ENCODE data around the gene IL34. TPM values are rescaled to one million over a fixed set of nuclear protein-coding genes. Genes with fewer than 3 reads are reported as not detected.

Gene IL34
- total and polyA plus RNA-seq, 4 donors: 0.25 to 0.93 (median 0.42) TPM

DNA sequence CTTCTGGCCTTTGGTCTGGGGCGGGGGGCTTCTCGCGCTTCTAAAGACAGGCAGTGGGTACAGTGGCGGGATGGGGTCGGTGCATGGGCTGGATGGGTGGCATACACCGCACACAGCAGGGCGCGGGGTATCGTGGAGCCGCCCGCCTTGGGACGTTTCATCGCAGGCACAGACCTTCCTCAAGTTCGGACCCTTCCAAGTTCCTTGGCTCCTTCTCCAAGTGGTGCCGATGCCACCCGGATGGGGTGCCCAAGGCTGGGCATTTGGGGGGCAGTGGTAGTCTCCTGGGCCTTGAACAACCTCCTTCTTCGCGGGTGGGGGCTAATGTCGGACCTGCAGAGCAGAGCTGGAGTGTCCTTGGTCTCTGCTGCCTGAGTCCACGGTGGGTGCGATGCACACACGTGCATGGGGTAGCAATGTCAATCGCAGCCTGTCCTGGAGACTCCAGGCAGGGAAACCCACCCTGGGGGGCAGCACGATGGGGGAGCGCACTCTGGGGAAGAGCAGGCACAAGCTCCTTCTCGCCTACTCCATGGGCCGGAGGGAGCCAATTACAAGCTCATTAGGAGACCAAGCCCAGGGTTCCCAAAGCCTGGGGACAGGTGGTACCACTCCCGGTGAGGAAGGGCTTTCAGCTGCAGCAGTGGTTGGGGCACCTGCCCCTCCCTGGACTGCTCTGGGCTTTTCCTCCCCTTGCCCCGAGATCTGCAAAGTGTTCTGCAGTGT, 40.2 kb downstream of the IL34 start:
- Histone ChIP-seq H3K27ac (ENCODE audit: low read depth in 1 of 2, low read length in 2 of 2) (peak overlapping the region; percentile 56 to 84), H3K27me3 (ENCODE audit: control insufficient read depth in 4 of 4, insufficient read depth in 4 of 4, low read length in 3 of 4) (no peaks in the 10 kb centered on the region), H3K4me1 (ENCODE audit: control insufficient read depth in 4 of 4, insufficient read depth in 4 of 4, low read length in 3 of 4) (peaks cover 15 to 54% (median 27%) of the 10 kb centered on the region in 4 donors), H3K36me3 (ENCODE audit: control insufficient read depth in 4 of 4, insufficient read depth in 3 of 4, low read depth in 1 of 4, low read length in 3 of 4) (no peaks in the 10 kb centered on the region), H3K9ac (ENCODE audit: low read depth in 1 of 2, low read length in 2 of 2) (no peak overlapping the region), H3K4me3 (ENCODE audit: low read depth in 1 of 3, low read length in 3 of 3) (peak overlapping the region in 1 of 3 donors; percentile 90), H3K9me3 (ENCODE audit: control insufficient read depth in 4 of 4, low read length in 3 of 4) (no peaks in the 10 kb centered on the region)
- no peak for DNase-seq (ENCODE audit: low spot score)
- 72% methylated on average over 29 of the region's 29 CpGs for WGBS
- no peak for TF ChIP-seq YY1 (IDR thresholded peaks at IDR 0.05)
- TF ChIP-seq RXRA (IDR thresholded peaks at IDR 0.05): no peak
- TF ChIP-seq, protein P1, sequence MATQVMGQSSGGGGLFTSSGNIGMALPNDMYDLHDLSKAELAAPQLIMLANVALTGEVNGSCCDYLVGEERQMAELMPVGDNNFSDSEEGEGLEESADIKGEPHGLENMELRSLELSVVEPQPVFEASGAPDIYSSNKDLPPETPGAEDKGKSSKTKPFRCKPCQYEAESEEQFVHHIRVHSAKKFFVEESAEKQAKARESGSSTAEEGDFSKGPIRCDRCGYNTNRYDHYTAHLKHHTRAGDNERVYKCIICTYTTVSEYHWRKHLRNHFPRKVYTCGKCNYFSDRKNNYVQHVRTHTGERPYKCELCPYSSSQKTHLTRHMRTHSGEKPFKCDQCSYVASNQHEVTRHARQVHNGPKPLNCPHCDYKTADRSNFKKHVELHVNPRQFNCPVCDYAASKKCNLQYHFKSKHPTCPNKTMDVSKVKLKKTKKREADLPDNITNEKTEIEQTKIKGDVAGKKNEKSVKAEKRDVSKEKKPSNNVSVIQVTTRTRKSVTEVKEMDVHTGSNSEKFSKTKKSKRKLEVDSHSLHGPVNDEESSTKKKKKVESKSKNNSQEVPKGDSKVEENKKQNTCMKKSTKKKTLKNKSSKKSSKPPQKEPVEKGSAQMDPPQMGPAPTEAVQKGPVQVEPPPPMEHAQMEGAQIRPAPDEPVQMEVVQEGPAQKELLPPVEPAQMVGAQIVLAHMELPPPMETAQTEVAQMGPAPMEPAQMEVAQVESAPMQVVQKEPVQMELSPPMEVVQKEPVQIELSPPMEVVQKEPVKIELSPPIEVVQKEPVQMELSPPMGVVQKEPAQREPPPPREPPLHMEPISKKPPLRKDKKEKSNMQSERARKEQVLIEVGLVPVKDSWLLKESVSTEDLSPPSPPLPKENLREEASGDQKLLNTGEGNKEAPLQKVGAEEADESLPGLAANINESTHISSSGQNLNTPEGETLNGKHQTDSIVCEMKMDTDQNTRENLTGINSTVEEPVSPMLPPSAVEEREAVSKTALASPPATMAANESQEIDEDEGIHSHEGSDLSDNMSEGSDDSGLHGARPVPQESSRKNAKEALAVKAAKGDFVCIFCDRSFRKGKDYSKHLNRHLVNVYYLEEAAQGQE (IDR thresholded peaks at IDR 0.05): no peak

DNA sequence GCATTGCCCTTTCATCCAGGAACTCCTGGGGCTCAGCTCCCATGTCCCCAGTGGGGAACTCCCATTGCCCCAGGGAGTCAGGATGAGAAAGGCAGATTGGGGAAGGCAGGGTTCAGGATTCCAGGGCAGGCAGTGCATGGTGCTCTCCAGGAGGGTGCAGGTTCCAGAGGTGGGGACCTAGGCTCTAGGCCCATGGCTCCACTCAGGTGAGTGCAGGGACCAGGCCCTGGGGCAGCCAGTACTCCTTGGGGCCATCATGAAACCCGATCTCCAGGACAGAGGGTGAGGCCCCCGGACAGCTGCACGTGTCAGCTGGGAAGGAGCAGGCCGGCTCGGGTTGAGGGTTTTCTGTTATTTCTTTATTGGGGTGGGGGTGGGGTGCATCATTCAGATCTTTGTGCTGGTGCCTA, 40.7 kb downstream of the IL34 start:
- no peak for TF ChIP-seq YY1 (IDR thresholded peaks at IDR 0.05)
- TF ChIP-seq SP1 (IDR thresholded peaks at IDR 0.05): no peak
- TF ChIP-seq, protein P1 (IDR thresholded peaks at IDR 0.05): no peak
- TF ChIP-seq, protein P2, sequence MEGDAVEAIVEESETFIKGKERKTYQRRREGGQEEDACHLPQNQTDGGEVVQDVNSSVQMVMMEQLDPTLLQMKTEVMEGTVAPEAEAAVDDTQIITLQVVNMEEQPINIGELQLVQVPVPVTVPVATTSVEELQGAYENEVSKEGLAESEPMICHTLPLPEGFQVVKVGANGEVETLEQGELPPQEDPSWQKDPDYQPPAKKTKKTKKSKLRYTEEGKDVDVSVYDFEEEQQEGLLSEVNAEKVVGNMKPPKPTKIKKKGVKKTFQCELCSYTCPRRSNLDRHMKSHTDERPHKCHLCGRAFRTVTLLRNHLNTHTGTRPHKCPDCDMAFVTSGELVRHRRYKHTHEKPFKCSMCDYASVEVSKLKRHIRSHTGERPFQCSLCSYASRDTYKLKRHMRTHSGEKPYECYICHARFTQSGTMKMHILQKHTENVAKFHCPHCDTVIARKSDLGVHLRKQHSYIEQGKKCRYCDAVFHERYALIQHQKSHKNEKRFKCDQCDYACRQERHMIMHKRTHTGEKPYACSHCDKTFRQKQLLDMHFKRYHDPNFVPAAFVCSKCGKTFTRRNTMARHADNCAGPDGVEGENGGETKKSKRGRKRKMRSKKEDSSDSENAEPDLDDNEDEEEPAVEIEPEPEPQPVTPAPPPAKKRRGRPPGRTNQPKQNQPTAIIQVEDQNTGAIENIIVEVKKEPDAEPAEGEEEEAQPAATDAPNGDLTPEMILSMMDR (IDR thresholded peaks at IDR 0.05; ENCODE audit: low read depth, low read length, missing input control): no peak
- no peak for TF ChIP-seq JUND (IDR thresholded peaks at IDR 0.05)
- TF ChIP-seq FOXA1 (IDR thresholded peaks at IDR 0.05): no peak
- 85% methylated on average over 5 of the region's 5 CpGs for WGBS
- H3K4me1 ChIP-seq (ENCODE audit: control insufficient read depth in 4 of 4, insufficient read depth in 4 of 4, low read length in 3 of 4): peaks cover 13 to 48% (median 22%) of the 10 kb centered on the region in 4 donors
- DNase-seq (ENCODE audit: low spot score): no peak
- H3K27me3 ChIP-seq (ENCODE audit: control insufficient read depth in 4 of 4, insufficient read depth in 4 of 4, low read length in 3 of 4): no peaks in the 10 kb centered on the region
- no peak overlapping the region for H3K4me3 ChIP-seq (ENCODE audit: low read depth in 1 of 3, low read length in 3 of 3)
- no peak overlapping the region for H3K9ac ChIP-seq (ENCODE audit: low read depth in 1 of 2, low read length in 2 of 2)
- H3K27ac ChIP-seq (ENCODE audit: low read depth in 1 of 2, low read length in 2 of 2): peak overlapping the region; percentile 44 to 56
- H3K36me3 ChIP-seq (ENCODE audit: control insufficient read depth in 4 of 4, insufficient read depth in 3 of 4, low read depth in 1 of 4, low read length in 3 of 4): no peaks in the 10 kb centered on the region
- no peaks in the 10 kb centered on the region for H3K9me3 ChIP-seq (ENCODE audit: control insufficient read depth in 4 of 4, low read length in 3 of 4)
